RCC 7860 (cell line): ENCODE data around the gene NUTM2D.
"Not testable (repeated sequence)": the region's sequence is repeated elsewhere in the genome, so short reads cannot be mapped to it uniquely, and the experiment has no call there.

Experiments used
- DNase-seq: peaks from one replicate; pipeline ENCODE4 v3.0.0-alpha.2; 2015; ENCODE audit warnings: low spot score
- FAIRE-seq: peaks from 2 replicates; lab custom pipeline; 2012; peaks lifted over from hg19 to GRCh38; lab: Jason Lieb, UNC

NUTM2D gene

GRCh38 chr10:87357444-87357843 lies at the start of gene NUTM2D:
TSS of gene NUTM2D (plus strand) at chr10:87357744. CDS start at chr10:87358266, 522 bp downstream.
- not testable (repeated sequence) for FAIRE-seq, DNase-seq

DNA sequence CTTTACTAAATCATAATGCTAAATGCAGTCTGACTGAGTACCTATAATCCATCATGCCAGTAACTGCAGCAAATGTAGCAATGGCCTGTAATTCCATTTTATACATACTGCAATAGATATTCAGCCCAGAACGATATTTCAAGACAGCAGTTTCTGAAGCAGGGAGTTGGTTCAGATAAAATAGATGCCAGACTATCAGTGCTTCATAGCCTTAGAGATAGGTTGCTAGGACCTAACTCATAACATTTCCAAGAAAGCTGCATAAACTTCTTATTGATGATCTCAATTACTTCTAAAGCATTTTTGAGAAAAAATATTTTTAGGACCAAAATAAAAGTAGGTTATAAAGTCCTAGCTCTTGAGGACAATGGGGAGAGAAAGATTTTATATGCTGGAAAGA lies 48.8 kb upstream of the NUTM2D start:
- FAIRE-seq, DNase-seq: not testable (repeated sequence)

GRCh38 chr10:87309657-87310056 lies 47.9 kb upstream of the NUTM2D start:
- DNase-seq, FAIRE-seq: not testable (repeated sequence)

- DNase-seq, FAIRE-seq: not testable (repeated sequence)
Measured at GRCh38 chr10:87311521-87311920, 46.0 kb upstream of the NUTM2D start.

DNA sequence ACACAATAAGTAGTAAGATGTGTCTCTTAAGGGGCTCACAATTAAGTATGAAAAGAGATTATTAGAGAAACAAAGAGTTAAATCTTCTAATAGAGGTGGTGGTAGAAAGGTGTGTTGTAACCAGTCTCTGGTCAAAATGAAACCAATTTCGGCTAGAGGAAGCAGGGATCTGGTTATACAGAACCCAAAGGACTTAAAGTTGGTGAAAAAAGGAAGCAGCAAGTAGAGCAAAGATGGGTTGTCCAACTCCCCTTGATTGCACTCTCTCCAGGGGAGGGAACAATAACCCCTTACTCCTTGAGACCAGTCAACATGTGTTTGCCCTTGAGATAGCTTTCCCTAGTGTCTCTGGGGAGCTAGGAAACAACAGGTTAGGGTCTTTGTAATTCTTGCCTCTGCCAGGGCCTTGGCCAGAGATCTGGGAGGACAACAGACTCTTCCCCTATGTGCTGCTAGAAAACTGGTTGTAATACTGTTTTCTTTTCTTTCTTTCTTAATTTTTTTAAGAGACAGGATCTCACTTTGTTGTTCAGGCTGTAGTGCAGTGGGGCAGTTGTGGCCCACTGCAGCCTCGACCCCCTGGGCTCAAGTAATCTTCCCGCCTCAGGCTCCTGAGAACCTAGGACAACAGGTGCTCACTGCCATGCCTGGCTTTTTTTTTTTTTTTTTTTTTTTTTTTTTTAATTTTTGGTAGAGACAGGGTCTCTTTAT lies 43.7 kb upstream of the NUTM2D start:
- FAIRE-seq, DNase-seq: not testable (repeated sequence)

- not testable (repeated sequence) for DNase-seq, FAIRE-seq
Measured at GRCh38 chr10:87314360-87314973, 43.1 kb upstream of the NUTM2D start.

DNA sequence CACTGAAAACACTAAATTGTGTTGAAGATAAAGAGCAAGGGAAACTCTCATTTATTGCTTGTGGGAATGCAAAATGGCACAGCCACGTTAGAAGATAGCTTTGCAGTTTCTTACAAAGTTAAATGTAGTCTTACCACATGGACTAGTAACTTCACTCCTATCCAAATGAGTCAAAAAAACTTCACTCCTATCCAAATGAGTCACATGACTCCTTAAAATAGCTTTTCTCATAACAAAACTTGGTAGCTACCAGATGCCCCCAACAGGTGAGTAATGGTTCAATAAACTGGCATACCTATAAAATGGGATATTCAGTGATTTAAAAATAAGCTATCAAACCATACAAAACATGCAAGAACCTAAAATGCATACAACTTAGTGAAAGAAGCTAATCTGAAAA lies 36.0 kb upstream of the NUTM2D start:
- FAIRE-seq, DNase-seq: not testable (repeated sequence)

DNA sequence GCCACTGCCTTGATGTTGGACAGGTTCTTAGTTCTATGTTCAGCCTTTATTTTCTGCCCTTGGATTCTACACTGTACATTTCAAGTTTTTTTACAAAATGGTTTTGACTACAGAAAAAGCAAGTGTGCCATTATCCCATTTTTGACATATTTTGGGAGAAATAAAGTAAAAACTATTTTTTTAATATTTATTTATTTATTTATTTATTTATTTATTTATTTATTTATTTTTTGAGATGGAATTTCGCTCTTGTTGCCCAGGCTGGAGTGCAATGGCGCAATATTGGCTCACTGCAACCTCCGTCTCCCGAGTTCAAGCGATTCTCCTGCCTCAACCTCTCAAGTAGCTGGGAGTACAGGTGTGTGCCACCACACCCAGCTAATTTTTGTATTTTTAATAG lies 33.0 kb upstream of the NUTM2D start:
- not testable (repeated sequence) for FAIRE-seq, DNase-seq

GRCh38 chr10:87327958-87328357 lies 29.6 kb upstream of the NUTM2D start:
- not testable (repeated sequence) for FAIRE-seq

DNA sequence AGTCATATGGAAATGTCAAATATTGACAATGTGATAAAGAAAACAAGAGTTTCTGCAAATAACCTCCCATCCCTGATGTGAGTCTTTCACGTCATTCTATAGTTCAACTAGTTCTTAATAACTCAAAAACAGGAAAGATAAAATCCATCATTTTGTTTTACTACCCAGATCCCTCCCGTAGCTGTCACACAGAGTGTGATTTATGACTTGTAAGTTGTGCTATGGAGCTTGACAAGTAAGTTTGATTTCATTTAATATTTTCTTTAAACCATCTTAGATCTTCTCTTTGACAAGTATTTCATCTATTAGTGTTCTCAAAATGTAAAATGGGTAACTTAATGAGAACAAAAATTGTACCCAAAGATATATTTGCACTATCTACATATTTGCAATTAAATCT lies 28.4 kb upstream of the NUTM2D start:
- DNase-seq, FAIRE-seq: not testable (repeated sequence)

More at GRCh38 chr10:87327958-87328357, 29.6 kb upstream of the NUTM2D start:
- DNase-seq: not testable (repeated sequence)

DNA sequence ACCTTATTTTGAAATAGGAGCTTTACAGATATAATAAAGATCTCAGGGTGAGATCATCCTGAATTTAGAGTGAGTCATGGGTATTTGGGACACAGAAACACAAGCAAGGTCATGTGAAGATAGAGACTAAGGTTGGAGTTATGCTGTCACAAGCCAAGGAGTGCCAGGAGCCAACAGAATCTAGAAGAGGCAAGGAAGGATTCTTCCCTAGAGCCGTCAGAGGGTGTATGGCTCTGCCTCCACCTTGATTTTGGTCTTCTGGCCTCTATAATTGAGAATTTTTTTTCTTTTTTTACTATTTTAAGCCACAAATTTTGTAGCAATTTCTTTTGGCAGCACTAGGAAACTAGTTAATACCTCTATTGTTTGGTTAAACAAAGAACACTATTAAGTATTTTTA lies 24.9 kb upstream of the NUTM2D start:
- DNase-seq, FAIRE-seq: not testable (repeated sequence)

DNA sequence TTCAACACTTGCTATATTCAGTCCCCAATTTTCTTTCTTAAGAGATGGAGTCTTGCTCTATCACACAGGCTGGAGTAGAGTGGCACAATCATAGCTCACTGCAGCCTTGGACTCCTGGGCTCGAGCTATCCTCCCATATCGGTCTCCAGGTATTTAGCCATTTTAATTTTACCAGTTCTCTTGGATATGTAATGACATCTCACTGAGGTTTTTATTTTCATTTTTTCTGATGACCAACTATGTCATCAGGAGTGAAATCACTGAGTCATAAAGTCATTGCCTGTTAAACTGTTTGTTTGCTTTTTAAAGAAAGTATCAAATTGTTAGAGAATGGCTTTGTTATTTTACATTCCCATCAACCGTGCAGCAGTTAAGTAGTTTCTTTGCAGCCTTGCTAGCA lies 17.1 kb upstream of the NUTM2D start:
- not testable (repeated sequence) for DNase-seq, FAIRE-seq

- FAIRE-seq, DNase-seq: not testable (repeated sequence)
Measured at GRCh38 chr10:87341546-87342142, 15.9 kb upstream of the NUTM2D start.

- FAIRE-seq (peak; percentile 87), DNase-seq (peak; percentile 79)
Measured at GRCh38 chr10:87342249-87342710, 15.3 kb upstream of the NUTM2D start.

- peak; percentile 51 for DNase-seq
- not testable (repeated sequence) for FAIRE-seq
Measured at GRCh38 chr10:87342711-87343258, 14.8 kb upstream of the NUTM2D start.

GRCh38 chr10:87345743-87346142 lies 11.8 kb upstream of the NUTM2D start:
- not testable (repeated sequence) for FAIRE-seq, DNase-seq

DNA sequence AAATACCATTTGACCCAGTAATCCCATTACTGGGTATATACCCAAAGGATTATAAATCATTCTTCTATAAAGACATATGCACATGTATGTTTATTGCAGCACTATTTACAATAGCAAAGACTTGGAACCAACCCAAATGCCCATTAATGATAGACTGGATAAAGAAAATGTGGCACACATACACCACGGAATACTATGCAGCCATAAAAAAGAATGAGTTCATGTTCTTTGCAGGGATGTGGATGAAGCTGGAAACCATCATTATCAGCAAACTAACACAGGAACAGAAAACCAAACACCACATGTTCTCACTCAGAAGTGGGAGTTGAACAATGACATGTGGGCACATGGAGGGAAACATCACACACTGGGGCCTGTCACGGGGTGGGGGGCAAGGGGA lies 7.4 kb upstream of the NUTM2D start:
- FAIRE-seq, DNase-seq: not testable (repeated sequence)

GRCh38 chr10:87352825-87353224 lies 4.7 kb upstream of the NUTM2D start:
- not testable (repeated sequence) for DNase-seq, FAIRE-seq

GRCh38 chr10:87355110-87355509 lies 2.4 kb upstream of the NUTM2D start:
- not testable (repeated sequence) for DNase-seq, FAIRE-seq

GRCh38 chr10:87358159-87358558 lies 615 bp downstream of the NUTM2D start:
- not testable (repeated sequence) for DNase-seq, FAIRE-seq
